NB4 (cell line): ENCODE results near the gene TMEM11.
"Not testable (repeated sequence)": the region's sequence is repeated elsewhere in the genome, so short reads cannot be mapped to it uniquely, and the experiment has no call there.

ENCODE experiments used
- DNase-seq: peaks from one replicate; pipeline ENCODE4 v3.0.0; 2010; ENCODE audit warnings: low read depth
- H3K4me3 ChIP-seq: one replicate; pipeline ENCODE4 v1.5.1; 2011; ENCODE audit warnings: mild to moderate bottlenecking, low read depth, low read length, moderate library complexity
- CTCF ChIP-seq: IDR thresholded peaks from one replicate; pipeline ENCODE4 v1.5.1; 2012; ENCODE audit warnings: low read depth, low read length
- MAX ChIP-seq: IDR thresholded peaks from 2 replicates; pipeline ENCODE4 v1.6.1; 2011; ENCODE audit warnings: low read depth, low read length
- MYC ChIP-seq: IDR thresholded peaks from 2 replicates; pipeline ENCODE4 v1.6.1; 2011; ENCODE audit warnings: low read depth, low read length
- POLR2A ChIP-seq: IDR thresholded peaks from 2 replicates; pipeline ENCODE4 v1.6.1; 2011; ENCODE audit warnings: mild to moderate bottlenecking; ENCODE audit not compliant: insufficient read length; ENCODE audit errors: extremely low read depth

The TMEM11 gene

GRCh38 chr17:21228111-21228510 lies 14.2 kb upstream of the TMEM11 start:
- H3K4me3 ChIP-seq = no peak overlapping the region
- no peak for DNase-seq
- TF ChIP-seq POLR2A (no peak), MAX (no peak), MYC (no peak), CTCF (no peak)

- H3K4me3 ChIP-seq, DNase-seq: not testable (repeated sequence)
Observed at GRCh38 chr17:21227277-21227676, 13.3 kb upstream of the TMEM11 start.

GRCh38 chr17:21223086-21223485 lies 9.1 kb upstream of the TMEM11 start:
- no peak overlapping the region for H3K4me3 ChIP-seq
- DNase-seq = no peak
- no peak for TF ChIP-seq MYC

- TF ChIP-seq MYC (no peak), POLR2A (no peak), CTCF (no peak), MAX (no peak)
- no peak overlapping the region for H3K4me3 ChIP-seq
- no peak for DNase-seq
Observed at GRCh38 chr17:21218831-21219380, 4.9 kb upstream of the TMEM11 start.

- peak; percentile 64 for DNase-seq
- no peak for TF ChIP-seq MAX
- TF ChIP-seq MYC = no peak
- no peak for TF ChIP-seq CTCF
- TF ChIP-seq POLR2A = no peak
Observed at GRCh38 chr17:21218101-21218500, 4.1 kb upstream of the TMEM11 start.

GRCh38 chr17:21217346-21217745 lies 3.4 kb upstream of the TMEM11 start:
- no peak for TF ChIP-seq MAX
- TF ChIP-seq POLR2A = no peak
- TF ChIP-seq MYC = no peak
- DNase-seq = no peak
- no peak overlapping the region for H3K4me3 ChIP-seq

More at GRCh38 chr17:21218101-21218500, 4.1 kb upstream of the TMEM11 start:
- H3K4me3 ChIP-seq = no peak overlapping the region

GRCh38 chr17:21215935-21216334 lies 2.0 kb upstream of the TMEM11 start:
- no peak for TF ChIP-seq CTCF
- peak; percentile 41 for DNase-seq
- H3K4me3 ChIP-seq = no peak overlapping the region
